ENCODE measurements around the gene ARRB1.
"Not testable (repeated sequence)": the region's sequence is repeated elsewhere in the genome, so short reads cannot be mapped to it uniquely, and the experiment has no call there.

The ARRB1 gene

GRCh38 chr11:75298191-75298975, 53.1 kb downstream of the ARRB1 start:
- no peak for DNase-seq

GRCh38 chr11:75293903-75294302, 57.6 kb downstream of the ARRB1 start:
- DNase-seq: no peak

GRCh38 chr11:75292943-75293342, 58.5 kb downstream of the ARRB1 start:
- DNase-seq: no peak

- no peak for DNase-seq
These were observed 59.7 kb downstream of the ARRB1 start for GRCh38 chr11:75291741-75292140.

GRCh38 chr11:75289919-75290318, 61.5 kb downstream of the ARRB1 start:
- DNase-seq: no peak

GRCh38 chr11:75289511-75289760, 62.0 kb downstream of the ARRB1 start:
- no peak for DNase-seq

- no peak for DNase-seq
These were observed 63.9 kb downstream of the ARRB1 start for GRCh38 chr11:75287579-75287978.

- DNase-seq: no peak
These were observed 64.5 kb downstream of the ARRB1 start for GRCh38 chr11:75286826-75287465.

- no peak for DNase-seq
These were observed 65.6 kb downstream of the ARRB1 start for GRCh38 chr11:75285776-75286360.

- DNase-seq: no peak
These were observed 68.0 kb downstream of the ARRB1 start for GRCh38 chr11:75283391-75283931.

GRCh38 chr11:75281469-75282095, 69.9 kb downstream of the ARRB1 start:
- DNase-seq: no peak

- DNase-seq: no peak
These were observed 70.5 kb downstream of the ARRB1 start for GRCh38 chr11:75280770-75281468.

GRCh38 chr11:75280227-75280701, 71.2 kb downstream of the ARRB1 start:
- DNase-seq: peak; percentile 78 to 85

- DNase-seq: no peak
These were observed 72.2 kb downstream of the ARRB1 start for GRCh38 chr11:75279273-75279672.

GRCh38 chr11:75277991-75278790, 73.3 kb downstream of the ARRB1 start:
- DNase-seq: no peak

- no peak for DNase-seq
These were observed 74.2 kb downstream of the ARRB1 start for GRCh38 chr11:75277211-75277805.

GRCh38 chr11:75276686-75277085, 74.8 kb downstream of the ARRB1 start:
- DNase-seq: no peak

- no peak for DNase-seq
These were observed 75.3 kb downstream of the ARRB1 start for GRCh38 chr11:75276186-75276585.

GRCh38 chr11:75275581-75275980, 75.9 kb downstream of the ARRB1 start:
- DNase-seq: peak; percentile 50 to 62

- DNase-seq: not testable (repeated sequence)
These were observed 76.7 kb downstream of the ARRB1 start for GRCh38 chr11:75274716-75275115.

Data from activated CD4-positive, alpha-beta T cell treated with anti-CD3 and anti-CD28 coated beads, Interleukin-2, amount 50 U/mL, for 48 hours (primary cell).